Naive thymus-derived CD4-positive, alpha-beta T cell (primary cell): ENCODE results near the gene TBX15. TPM values are rescaled to one million over a fixed set of nuclear protein-coding genes. Genes with fewer than 3 reads are reported as not detected.

Experiments
- ATAC-seq: fragments of 150-1000 bp; cut with Tn5 transposase; 2 replicates; pipeline ENCODE4 v1.10.0; 2021; ENCODE audit warnings: mild to moderate bottlenecking, moderate library complexity
- CTCF ChIA-PET: fragments of 350-600 bp; sonication (Branson Sonifier 250); formaldehyde crosslinking; loops from one replicate; lab custom pipeline; 2021; ENCODE audit warnings: antibody characterized with exemption; lab: Charles Lee
- POLR2A ChIA-PET: fragments of 350-600 bp; sonication (Branson Sonifier 250); formaldehyde crosslinking; loops from one replicate; lab custom pipeline; 2021; ENCODE audit warnings: antibody characterized with exemption, inconsistent platforms; lab: Charles Lee
- DNase-seq, 9 donors: peaks; one replicate each; pipeline versions ENCODE4 v3.0.0 to v3.0.0-alpha.2; 2020 to 2022; ENCODE audit warnings: mixed read lengths in 1 of 9
- H3K27ac ChIP-seq: one replicate; pipeline ENCODE4 v1.7.0; 2013; ENCODE audit warnings: mild to moderate bottlenecking, low read depth, low read length, moderate library complexity
- H3K27me3 ChIP-seq, 2 donors: one replicate each; pipeline ENCODE4 v1.7.0; 2013; ENCODE audit warnings: low read length in 2 of 2, mild to moderate bottlenecking in 2 of 2, moderate library complexity in 2 of 2; ENCODE audit not compliant: control insufficient read depth in 2 of 2, insufficient read depth in 2 of 2
- H3K36me3 ChIP-seq, 3 experiments: 1 replicate in 2 of 3; 2 replicates in 1 of 3; pipeline ENCODE4 v1.7.0; 2013; ENCODE audit warnings: low read length in 3 of 3, mild to moderate bottlenecking in 3 of 3, moderate library complexity in 1 of 3; ENCODE audit not compliant: insufficient read depth in 3 of 3, control insufficient read depth in 2 of 3
- H3K4me1 ChIP-seq, 2 donors: one replicate each; pipeline ENCODE4 v1.7.0; 2013; ENCODE audit warnings: low read length in 2 of 2, mild to moderate bottlenecking in 2 of 2, moderate library complexity in 1 of 2; ENCODE audit not compliant: control insufficient read depth in 2 of 2, insufficient read depth in 2 of 2
- H3K4me3 ChIP-seq: 2 replicates; pipeline ENCODE4 v1.7.0; 2013; ENCODE audit warnings: mild to moderate bottlenecking, low read length
- H3K9me3 ChIP-seq, 3 experiments: 1 replicate in 2 of 3; 2 replicates in 1 of 3; pipeline ENCODE4 v1.7.0; 2013; ENCODE audit warnings: low read length in 3 of 3; ENCODE audit not compliant: control insufficient read depth in 2 of 3
- H3K27ac Mint-ChIP-seq, 9 donors: one replicate each; pipeline ENCODE4 v1.8.0; 2020 to 2022; ENCODE audit warnings: mixed read lengths in 9 of 9, mild to moderate bottlenecking in 8 of 9, moderate library complexity in 5 of 9, inconsistent platforms in 2 of 9
- H3K27me3 Mint-ChIP-seq, 5 donors: one replicate each; pipeline ENCODE4 v1.8.0; 2021 to 2022; ENCODE audit warnings: mixed read lengths in 5 of 5, mild to moderate bottlenecking in 1 of 5
- H3K36me3 Mint-ChIP-seq, 5 donors: one replicate each; pipeline ENCODE4 v1.8.0; 2020 to 2022; ENCODE audit warnings: mixed read lengths in 5 of 5, mild to moderate bottlenecking in 3 of 5, inconsistent platforms in 1 of 5
- H3K4me1 Mint-ChIP-seq, 7 donors: one replicate each; pipeline ENCODE4 v1.8.0; 2020 to 2022; ENCODE audit warnings: mixed read lengths in 7 of 7, mild to moderate bottlenecking in 3 of 7, inconsistent platforms in 1 of 7
- H3K4me3 Mint-ChIP-seq, 10 donors: one replicate each; pipeline ENCODE4 v1.8.0; 2020 to 2022; ENCODE audit warnings: mild to moderate bottlenecking in 10 of 10, mixed read lengths in 10 of 10, moderate library complexity in 6 of 10, inconsistent platforms in 2 of 10
- H3K9me3 Mint-ChIP-seq, 11 donors: one replicate each; pipeline ENCODE4 v1.8.0; 2020 to 2022; ENCODE audit warnings: mixed read lengths in 11 of 11, mild to moderate bottlenecking in 4 of 11, inconsistent platforms in 1 of 11, moderate library complexity in 1 of 11
- intact Hi-C, 2 donors: fragments of 100-400 bp; cut with micrococcal nuclease; formaldehyde crosslinking; loops; one replicate each; pipeline ENCODE4 v1.15.1; 2023
- polyA plus RNA-seq, 2 donors: library from polyadenylated mRNA; unstranded; fragments of 300-500 nt; fragmentation: Illumina TruSeq; gene quantifications; one replicate each; pipeline ENCODE4 v1.2.3, GENCODE V29; 2021
- total RNA-seq, 6 experiments: library from RNA in 5 of 6; stranded (reverse) in 5 of 6; gene quantifications; 1 replicate in 5 of 6; 2 replicates in 1 of 6; pipeline ENCODE4 v1.2.3 and lab custom pipeline; 2021 to 2026

TBX15 gene
- total and polyA plus RNA-seq, 7 experiments from 2014 or later = not detected

DNA sequence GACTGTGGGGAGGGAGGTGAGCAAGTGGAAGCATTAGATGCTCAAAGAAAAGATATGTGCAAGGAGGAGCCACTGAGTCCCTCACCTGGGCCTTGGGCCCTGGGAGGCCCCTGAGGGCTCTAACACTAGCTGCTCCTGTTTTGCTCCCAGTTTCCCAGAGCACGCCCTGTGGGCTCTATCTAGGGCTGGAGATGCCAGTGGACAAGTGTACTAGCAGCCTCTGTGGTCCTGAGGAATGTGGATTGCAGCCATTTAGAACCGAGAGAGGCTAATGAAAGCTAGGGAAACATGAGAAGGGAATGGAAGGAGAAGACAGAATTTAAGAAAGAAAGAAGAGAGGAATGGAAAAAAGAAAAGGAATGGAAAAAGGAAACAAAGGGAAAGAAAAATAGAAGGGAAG lies 10.0 kb upstream of the TBX15 start:
- POLR2A ChIA-PET = no interaction called here
- H3K27ac ChIP-seq = no peak overlapping the region
- no peaks in the 10 kb centered on the region for H3K4me1 ChIP-seq
- H3K9me3 ChIP-seq = no peaks in the 10 kb centered on the region
- no peaks in the 10 kb centered on the region for H3K36me3 ChIP-seq
- H3K36me3 Mint-ChIP-seq = peaks cover 0 to 16% (median 2%) of the 10 kb centered on the region in 5 donors
- no peak for ATAC-seq
- peaks cover 0 to 40% (median 10%) of the 10 kb centered on the region in 11 donors for H3K9me3 Mint-ChIP-seq
- CTCF ChIA-PET = no interaction called here
- intact Hi-C loops = no loop called here
- no peak for DNase-seq
- H3K27me3 ChIP-seq = peaks cover 0 to 8% of the 10 kb centered on the region in 2 donors
- no peak overlapping the region for H3K27ac Mint-ChIP-seq
- peak overlapping the region in 1 of 10 donors; percentile 7 for H3K4me3 Mint-ChIP-seq
- H3K4me3 ChIP-seq = no peak overlapping the region
- H3K27me3 Mint-ChIP-seq = peaks cover 75 to 91% (median 89%) of the 10 kb centered on the region in 5 donors
- peaks cover 0 to 16% (median 12%) of the 10 kb centered on the region in 7 donors for H3K4me1 Mint-ChIP-seq

DNA sequence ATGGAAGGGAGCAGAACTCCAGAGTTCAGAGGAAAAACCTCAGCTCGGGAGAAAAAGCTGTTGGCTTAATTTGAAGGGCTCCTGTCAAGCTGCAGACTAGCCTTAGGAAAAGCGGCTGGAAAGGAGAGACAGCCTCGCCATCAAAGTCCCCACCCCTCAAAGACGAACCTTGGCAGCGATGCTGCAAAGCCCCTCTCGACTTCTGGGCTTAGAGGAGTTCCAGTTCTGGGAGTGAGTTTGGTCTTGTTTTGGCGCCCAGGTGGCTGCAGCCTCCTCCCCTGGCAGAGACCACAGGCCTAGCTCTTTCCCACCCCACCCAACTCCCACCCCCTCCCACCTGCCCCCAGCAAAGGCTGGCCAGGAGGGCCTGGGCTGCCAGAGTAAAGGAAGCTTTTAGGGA lies 9.1 kb upstream of the TBX15 start:
- ChIA-PET POLR2A (no interaction called here), CTCF (no interaction called here)
- no peak for DNase-seq
- Mint-ChIP-seq H3K27ac (no peak overlapping the region), H3K27me3 (peaks cover 71 to 87% (median 83%) of the 10 kb centered on the region in 5 donors), H3K9me3 (peaks cover 0 to 39% (median 10%) of the 10 kb centered on the region in 11 donors), H3K36me3 (peaks cover 0 to 14% (median 2%) of the 10 kb centered on the region in 5 donors), H3K4me1 (peaks cover 0 to 14% (median 10%) of the 10 kb centered on the region in 7 donors), H3K4me3 (no peak overlapping the region)
- Histone ChIP-seq H3K9me3 (no peaks in the 10 kb centered on the region), H3K27ac (no peak overlapping the region), H3K4me1 (no peaks in the 10 kb centered on the region), H3K36me3 (no peaks in the 10 kb centered on the region), H3K4me3 (no peak overlapping the region), H3K27me3 (peaks cover 0 to 4% of the 10 kb centered on the region in 2 donors)
- ATAC-seq = no peak
- intact Hi-C loops = no loop called here

DNA sequence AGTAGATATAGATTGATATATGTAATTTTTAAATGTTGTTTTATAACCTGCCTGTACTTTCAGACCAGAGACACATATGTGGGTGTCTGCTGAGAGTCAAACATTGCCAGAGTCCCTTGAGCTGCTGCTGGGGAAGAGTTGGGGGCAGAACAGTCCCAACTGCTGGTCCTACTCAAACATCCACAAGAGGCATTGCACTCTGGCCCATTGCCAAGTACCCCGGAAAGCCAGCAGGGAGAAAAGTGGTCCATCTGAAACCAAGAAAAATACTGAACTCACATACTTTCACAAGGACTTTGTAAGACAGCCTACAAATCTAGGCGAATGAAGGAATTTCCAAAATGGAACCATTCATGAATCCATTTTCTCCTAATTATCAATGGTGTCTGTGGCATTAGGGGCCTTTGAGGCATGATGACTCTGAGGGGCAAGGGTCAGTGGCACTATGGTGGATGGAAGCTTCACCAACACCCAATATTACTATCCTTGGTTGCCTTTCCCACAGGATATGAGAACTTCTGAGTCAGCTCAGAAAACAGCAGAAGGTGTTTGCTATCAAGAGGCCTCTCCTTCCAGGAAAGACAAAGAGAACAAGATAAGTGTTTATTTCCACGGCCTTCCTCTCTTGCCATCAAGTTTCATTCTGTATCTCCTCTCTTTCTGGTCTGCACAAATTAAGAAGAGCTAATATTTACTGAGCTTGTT lies 7.3 kb upstream of the TBX15 start:
- no peaks in the 10 kb centered on the region for H3K36me3 ChIP-seq
- ATAC-seq (no peak), DNase-seq (no peak)
- Mint-ChIP-seq H3K36me3 (peaks cover 0 to 19% (median 4%) of the 10 kb centered on the region in 5 donors), H3K27me3 (peaks cover 83 to 91% (median 85%) of the 10 kb centered on the region in 5 donors), H3K4me1 (peaks cover 0 to 13% (median 5%) of the 10 kb centered on the region in 7 donors), H3K27ac (no peak overlapping the region), H3K9me3 (peaks cover 0 to 53% (median 11%) of the 10 kb centered on the region in 11 donors), H3K4me3 (no peak overlapping the region)
- ChIA-PET POLR2A (no interaction called here), CTCF (no interaction called here)
- intact Hi-C loops = no loop called here
- no peaks in the 10 kb centered on the region for H3K9me3 ChIP-seq
- H3K27me3 ChIP-seq = peaks cover 0 to 9% of the 10 kb centered on the region in 2 donors
- no peaks in the 10 kb centered on the region for H3K4me1 ChIP-seq
- no peak overlapping the region for H3K27ac ChIP-seq
- no peak overlapping the region for H3K4me3 ChIP-seq

DNA sequence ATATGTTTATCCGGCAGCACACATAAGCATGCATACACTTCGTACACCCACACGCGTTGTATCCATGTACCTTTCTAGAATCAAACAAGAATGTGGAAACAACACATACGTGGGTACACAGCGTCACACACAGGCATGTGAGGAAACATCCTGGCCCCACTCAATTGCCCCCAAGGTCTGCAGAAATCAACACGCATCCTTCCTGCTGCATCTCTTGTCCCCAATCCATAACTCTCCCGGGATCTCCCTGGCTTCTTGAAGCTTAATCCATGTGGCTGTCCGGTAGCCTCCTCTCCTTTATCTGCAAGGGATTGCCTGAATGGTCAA lies 5.5 kb upstream of the TBX15 start:
- CTCF ChIA-PET = no interaction called here
- H3K9me3 ChIP-seq = no peaks in the 10 kb centered on the region
- DNase-seq = no peak

DNA sequence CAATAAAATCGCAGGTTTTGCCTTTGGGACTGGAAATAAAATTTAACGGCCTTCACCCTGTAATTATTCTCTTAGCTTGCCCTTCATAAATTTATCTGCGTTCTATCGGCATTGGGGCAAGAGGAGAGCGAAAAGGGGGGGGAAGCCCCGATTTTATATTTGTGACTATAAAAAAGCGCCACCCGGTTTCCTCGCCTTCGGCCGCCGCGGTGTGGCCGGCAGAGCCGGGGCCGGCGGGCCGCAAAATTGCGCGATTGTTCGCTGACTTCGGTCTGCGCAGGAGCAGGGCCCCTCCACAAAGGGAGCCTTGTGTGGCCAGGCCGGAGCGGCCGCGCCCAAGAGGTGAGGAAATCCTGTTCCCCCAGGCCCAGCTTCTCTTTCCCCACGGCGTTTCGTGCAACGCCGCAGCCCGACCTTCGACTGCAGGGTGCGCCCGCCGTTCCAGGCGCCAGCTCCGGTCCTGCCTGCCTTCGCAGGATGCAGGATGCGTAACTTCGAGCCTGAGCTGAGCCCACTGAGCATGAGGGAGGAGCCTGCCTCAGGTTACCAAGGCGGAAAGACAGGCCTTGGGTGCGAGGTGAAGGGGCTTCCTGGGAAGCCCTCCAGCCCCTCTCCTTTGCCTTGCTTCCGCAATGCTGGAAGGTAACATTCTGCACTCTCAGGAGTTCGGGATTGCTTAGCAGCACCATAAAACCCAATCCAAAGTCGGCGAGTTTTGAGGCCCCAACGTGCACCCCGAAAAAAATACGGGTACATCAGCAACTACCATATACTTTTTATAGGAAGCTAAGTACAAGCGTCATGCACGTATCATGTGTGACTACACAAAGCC lies 4.9 kb upstream of the TBX15 start:
- ChIA-PET POLR2A (no interaction called here), CTCF (no interaction called here)
- DNase-seq = no peak
- H3K27me3 Mint-ChIP-seq = peaks cover 80 to 89% (median 84%) of the 10 kb centered on the region in 5 donors
- peaks cover 0 to 46% (median 10%) of the 10 kb centered on the region in 11 donors for H3K9me3 Mint-ChIP-seq
- Histone ChIP-seq H3K4me1 (no peaks in the 10 kb centered on the region), H3K9me3 (no peaks in the 10 kb centered on the region), H3K27me3 (peaks cover 0 to 9% of the 10 kb centered on the region in 2 donors), H3K27ac (no peak overlapping the region), H3K36me3 (no peaks in the 10 kb centered on the region), H3K4me3 (no peak overlapping the region)
- no peak overlapping the region for H3K27ac Mint-ChIP-seq
- no peak for ATAC-seq
- H3K36me3 Mint-ChIP-seq = peaks cover 0 to 14% (median 4%) of the 10 kb centered on the region in 5 donors
- no peak overlapping the region for H3K4me3 Mint-ChIP-seq
- H3K4me1 Mint-ChIP-seq = peaks cover 0 to 7% (median 6%) of the 10 kb centered on the region in 7 donors
- intact Hi-C loops = no loop called here

More for the DNA sequence above, 5.5 kb upstream of the TBX15 start:
- peaks cover 83 to 91% (median 84%) of the 10 kb centered on the region in 5 donors for H3K27me3 Mint-ChIP-seq
- H3K9me3 Mint-ChIP-seq = peaks cover 0 to 52% (median 11%) of the 10 kb centered on the region in 11 donors
- ATAC-seq = no peak
- intact Hi-C loops = no loop called here
- H3K4me3 ChIP-seq = no peak overlapping the region
- H3K36me3 Mint-ChIP-seq = peaks cover 0 to 16% (median 4%) of the 10 kb centered on the region in 5 donors
- H3K4me1 ChIP-seq = no peaks in the 10 kb centered on the region
- H3K36me3 ChIP-seq = no peaks in the 10 kb centered on the region
- peaks cover 0 to 9% of the 10 kb centered on the region in 2 donors for H3K27me3 ChIP-seq
- H3K27ac Mint-ChIP-seq = peak overlapping the region in 1 of 9 donors; percentile 66
- POLR2A ChIA-PET = no interaction called here
- peaks cover 0 to 4% (median 2%) of the 10 kb centered on the region in 7 donors for H3K4me1 Mint-ChIP-seq
- H3K27ac ChIP-seq = no peak overlapping the region
- H3K4me3 Mint-ChIP-seq = no peak overlapping the region

DNA sequence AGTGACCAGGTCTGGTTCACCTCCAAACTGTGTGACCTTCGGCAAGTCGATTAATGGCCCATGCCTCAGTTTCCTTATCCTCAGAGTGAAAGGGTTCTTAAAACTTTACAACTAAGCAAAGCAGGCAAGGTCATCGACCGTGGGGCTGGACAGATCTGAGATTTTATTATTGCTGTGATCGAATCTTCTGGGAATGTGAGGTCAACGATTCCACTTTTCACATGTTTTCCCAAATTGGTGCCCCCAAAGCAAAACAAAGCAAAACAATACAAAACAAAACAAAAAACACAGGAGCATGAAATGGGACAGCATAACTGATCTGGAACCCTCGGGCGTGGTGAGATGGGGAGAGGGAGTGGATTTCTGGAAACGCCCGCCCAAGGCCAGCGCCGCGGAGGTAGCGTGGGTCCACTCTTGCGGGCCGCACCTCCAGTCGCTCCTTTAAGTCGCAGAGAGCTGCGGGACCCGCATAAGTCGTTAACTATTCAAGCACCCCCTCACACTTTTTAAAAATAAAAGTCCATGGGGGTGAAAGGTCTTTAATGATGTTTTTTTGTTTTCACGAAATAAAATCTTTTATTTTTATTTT lies 4.2 kb upstream of the TBX15 start:
- POLR2A ChIA-PET = no interaction called here
- peaks cover 0 to 9% of the 10 kb centered on the region in 2 donors for H3K27me3 ChIP-seq
- Mint-ChIP-seq H3K4me1 (peaks cover 0 to 10% (median 6%) of the 10 kb centered on the region in 7 donors), H3K27ac (peak overlapping the region in 2 of 9 donors; percentile 51 to 66), H3K27me3 (peaks cover 75 to 89% (median 85%) of the 10 kb centered on the region in 5 donors), H3K9me3 (peaks cover 0 to 42% (median 9%) of the 10 kb centered on the region in 11 donors), H3K36me3 (peaks cover 0 to 14% (median 4%) of the 10 kb centered on the region in 5 donors), H3K4me3 (peak overlapping the region in 2 of 10 donors; percentile 18 to 23)
- no peaks in the 10 kb centered on the region for H3K36me3 ChIP-seq
- no peaks in the 10 kb centered on the region for H3K9me3 ChIP-seq
- H3K4me1 ChIP-seq = no peaks in the 10 kb centered on the region
- intact Hi-C loops = no loop called here
- ATAC-seq (no peak), DNase-seq (no peak)
- H3K27ac ChIP-seq = no peak overlapping the region
- CTCF ChIA-PET = no interaction called here
- no peak overlapping the region for H3K4me3 ChIP-seq
